Gastrocnemius medialis (tissue), 4 donors: ENCODE results near the gene MRPL49.

Experiments used
- CTCF ChIP-seq, 5 experiments: fragments of 450-650 bp in 3 of 5; fragments of 200-600 bp in 2 of 5; sonication (generic) in 2 of 5; IDR thresholded peaks in 4 of 5; conservative IDR thresholded peaks in 1 of 5; 1 replicate in 4 of 5; 2 replicates in 1 of 5; pipeline ENCODE4 v1.5.1; 2016 to 2019; ENCODE audit warnings: antibody characterized with exemption in 5 of 5, mild to moderate bottlenecking in 3 of 5, moderate library complexity in 3 of 5
- POLR2A ChIP-seq, 2 donors: fragments of 450-650 bp; IDR thresholded peaks; one replicate each; pipeline ENCODE4 v1.6.1; 2017; ENCODE audit warnings: antibody characterized with exemption in 2 of 2, mild to moderate bottlenecking in 2 of 2, moderate library complexity in 2 of 2

- TF ChIP-seq POLR2A (IDR thresholded peaks at IDR 0.05), result peak; percentile 97 to 98
- TF ChIP-seq CTCF (IDR thresholded peaks at IDR 0.05 in 4 of 5, conservative IDR thresholded peaks at IDR 0.05 in 1 of 5), result peak in 1 of 5 experiments; percentile 24
Observed at GRCh38 chr11:65134240-65134951, 12.3 kb downstream of the MRPL49 start, which contains the start of gene SYVN1.
